GM21360 (cell line): Measurements from ENCODE around the gene TECTA.

Experiments used
- ATAC-seq: cut with Tn5 transposase; IDR thresholded peaks from one replicate; pipeline ENCODE4 v1.9.1; 2021; ENCODE audit warnings: mild to moderate bottlenecking, moderate library complexity; ENCODE audit not compliant: unreplicated experiment

The TECTA gene

GRCh38 chr11:121123496-121124069 lies 22.5 kb downstream of the TECTA start:
- ATAC-seq = no peak

DNA sequence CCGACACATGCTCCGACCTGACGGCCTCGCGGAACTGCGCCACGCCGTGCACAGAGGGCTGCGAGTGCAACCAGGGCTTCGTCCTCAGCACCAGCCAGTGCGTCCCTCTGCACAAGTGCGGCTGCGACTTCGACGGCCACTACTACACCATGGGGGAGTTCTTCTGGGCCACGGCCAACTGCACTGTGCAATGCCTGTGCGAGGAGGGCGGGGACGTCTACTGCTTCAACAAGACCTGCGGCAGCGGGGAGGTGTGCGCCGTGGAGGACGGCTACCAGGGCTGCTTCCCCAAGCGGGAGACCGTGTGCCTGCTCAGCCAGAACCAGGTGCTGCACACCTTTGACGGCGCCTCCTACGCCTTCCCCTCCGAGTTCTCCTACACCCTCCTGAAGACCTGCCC lies 26.8 kb downstream of the TECTA start:
- no peak for ATAC-seq

- ATAC-seq = no peak
Measured at GRCh38 chr11:121129362-121130340, 28.6 kb downstream of the TECTA start.

DNA sequence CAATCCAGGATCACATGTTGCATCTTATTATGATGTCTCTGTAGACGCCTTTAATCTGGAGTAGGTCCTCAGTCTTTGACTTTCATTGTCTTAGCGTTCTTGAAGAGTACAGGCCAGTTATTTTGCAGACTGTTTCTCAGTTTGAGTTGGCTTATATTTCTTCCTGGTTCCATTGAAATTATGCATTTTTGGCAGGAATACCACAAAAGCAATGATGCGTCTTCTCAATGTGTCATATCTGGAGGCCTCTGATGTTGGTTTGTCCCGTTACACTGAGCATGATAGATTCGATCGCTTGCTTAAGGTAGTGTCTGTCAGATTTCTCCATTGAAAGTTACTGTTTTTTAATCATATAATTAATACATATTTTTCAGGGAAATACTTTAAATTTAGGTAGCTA lies 30.6 kb downstream of the TECTA start:
- no peak for ATAC-seq

DNA sequence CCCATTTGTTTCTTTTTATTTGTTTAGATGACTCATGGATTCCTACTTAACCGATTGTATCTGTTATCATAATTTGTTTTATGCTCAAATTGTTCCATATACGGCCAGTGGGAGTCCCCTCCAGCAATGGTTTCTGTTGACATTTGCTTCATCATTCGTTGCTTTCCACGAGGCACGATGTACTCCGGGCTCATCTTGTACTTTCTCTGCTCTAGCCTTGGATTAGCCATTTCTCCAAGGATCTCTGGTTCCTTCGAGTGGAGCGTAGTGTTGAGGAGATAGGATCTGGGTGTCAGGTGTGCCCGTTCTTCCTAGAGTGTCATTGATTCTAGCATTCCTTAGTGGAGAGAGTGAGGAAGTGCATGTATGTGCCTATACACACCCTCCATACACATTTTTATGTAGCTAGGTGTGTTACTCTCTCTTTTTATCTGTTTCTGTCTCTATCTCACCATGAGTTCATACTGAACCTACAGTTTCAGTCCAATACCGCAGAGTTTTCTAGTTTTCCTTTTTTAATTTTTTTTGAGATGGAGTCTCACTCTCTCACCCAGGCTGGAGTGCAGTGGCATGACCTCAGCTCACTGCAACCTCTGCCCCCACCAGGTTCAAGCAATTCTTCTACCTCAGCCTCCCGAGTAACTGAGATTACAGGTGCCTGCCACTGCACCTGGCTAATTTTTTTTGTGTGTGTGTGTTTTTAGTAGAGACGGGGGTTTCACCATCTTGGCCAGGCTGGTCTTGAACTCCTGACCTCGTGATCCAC lies 31.4 kb downstream of the TECTA start:
- no peak for ATAC-seq

GRCh38 chr11:121134741-121135312 lies 33.8 kb downstream of the TECTA start:
- no peak for ATAC-seq

DNA sequence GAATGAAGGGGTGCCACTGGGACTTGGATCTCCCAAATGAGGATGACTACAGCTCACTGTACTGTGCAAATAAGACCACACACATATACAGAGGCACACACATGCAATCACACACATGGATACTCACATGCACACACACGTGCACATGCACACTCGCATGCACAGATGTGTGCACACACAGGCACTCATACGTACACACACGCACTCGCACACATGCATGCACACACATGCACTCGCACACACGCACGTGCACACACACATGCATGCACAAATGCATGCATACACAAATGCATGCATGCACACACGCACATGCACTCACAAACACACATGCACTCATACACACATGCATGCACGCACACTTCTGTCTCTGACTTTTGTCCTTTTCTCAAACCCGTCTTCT lies 36.0 kb downstream of the TECTA start:
- ATAC-seq = no peak

GRCh38 chr11:121138259-121138658 lies 37.2 kb downstream of the TECTA start:
- no peak for ATAC-seq

GRCh38 chr11:121140369-121140768 lies 39.3 kb downstream of the TECTA start:
- ATAC-seq = no peak

- ATAC-seq = no peak
Measured at GRCh38 chr11:121141066-121141465, 40.0 kb downstream of the TECTA start.

DNA sequence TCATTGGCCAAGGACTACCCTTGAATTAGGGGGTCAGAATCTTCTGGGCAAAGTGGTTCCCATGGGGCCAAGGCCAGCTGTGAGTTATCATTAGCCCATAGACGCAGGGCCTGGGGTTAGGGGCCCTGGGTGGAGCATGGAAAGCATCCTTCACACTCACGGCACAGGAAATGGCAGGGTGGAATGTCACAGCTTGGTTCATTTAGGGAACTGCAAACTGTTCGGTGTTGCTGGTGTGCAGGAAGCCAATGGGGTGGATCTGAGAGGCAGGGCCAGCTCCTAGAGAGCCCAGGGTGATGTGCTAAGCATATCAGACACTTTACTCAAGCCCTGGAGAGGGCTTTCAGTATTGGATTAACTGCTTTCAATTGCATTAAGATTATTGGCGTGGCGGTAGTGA lies 42.9 kb downstream of the TECTA start:
- no peak for ATAC-seq

- ATAC-seq = no peak
Measured at GRCh38 chr11:121144723-121145122, 43.7 kb downstream of the TECTA start.

- no peak for ATAC-seq
Measured at GRCh38 chr11:121145826-121146225, 44.8 kb downstream of the TECTA start.

- ATAC-seq = no peak
Measured at GRCh38 chr11:121149116-121149515, 48.1 kb downstream of the TECTA start.

GRCh38 chr11:121151207-121151688 lies 50.2 kb downstream of the TECTA start:
- ATAC-seq = no peak

DNA sequence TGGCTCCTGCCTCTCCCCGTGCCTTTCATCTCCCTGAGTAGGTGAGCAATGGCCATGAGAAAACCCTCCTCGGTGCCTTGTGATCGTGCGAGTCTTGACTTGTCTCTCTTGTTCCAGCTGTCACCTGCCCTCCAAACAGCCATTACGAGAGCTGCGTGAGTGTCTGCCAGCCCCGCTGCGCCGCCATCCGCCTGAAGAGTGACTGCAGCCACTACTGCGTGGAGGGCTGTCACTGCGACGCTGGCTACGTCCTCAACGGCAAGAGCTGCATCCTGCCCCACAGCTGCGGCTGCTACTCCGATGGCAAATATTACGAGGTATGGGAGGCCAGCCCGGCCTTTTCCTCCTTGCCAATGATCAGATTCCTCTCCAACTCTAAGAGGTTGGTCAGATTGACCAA lies 51.7 kb downstream of the TECTA start:
- no peak for ATAC-seq

DNA sequence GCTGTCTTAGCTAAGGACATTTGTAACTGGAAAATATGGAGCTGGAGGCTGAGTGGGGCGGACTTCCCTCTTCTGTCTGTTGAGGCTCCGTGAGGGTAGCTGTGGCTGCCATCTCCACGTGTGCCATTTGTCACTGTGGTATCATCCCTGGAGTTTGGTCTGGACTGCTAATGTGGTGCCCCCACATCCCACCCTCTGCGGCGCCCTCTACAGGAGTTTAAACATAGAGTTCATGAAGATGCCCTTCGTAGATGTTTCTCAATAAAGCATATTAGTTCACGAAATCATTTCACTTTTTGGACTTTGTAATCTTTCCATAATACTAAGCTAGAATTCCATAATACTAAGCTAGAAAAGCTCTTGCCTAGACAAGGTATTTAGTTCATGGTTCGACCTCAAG lies 52.4 kb downstream of the TECTA start:
- ATAC-seq = no peak

- ATAC-seq = no peak
Measured at GRCh38 chr11:121154486-121155314, 53.7 kb downstream of the TECTA start.

DNA sequence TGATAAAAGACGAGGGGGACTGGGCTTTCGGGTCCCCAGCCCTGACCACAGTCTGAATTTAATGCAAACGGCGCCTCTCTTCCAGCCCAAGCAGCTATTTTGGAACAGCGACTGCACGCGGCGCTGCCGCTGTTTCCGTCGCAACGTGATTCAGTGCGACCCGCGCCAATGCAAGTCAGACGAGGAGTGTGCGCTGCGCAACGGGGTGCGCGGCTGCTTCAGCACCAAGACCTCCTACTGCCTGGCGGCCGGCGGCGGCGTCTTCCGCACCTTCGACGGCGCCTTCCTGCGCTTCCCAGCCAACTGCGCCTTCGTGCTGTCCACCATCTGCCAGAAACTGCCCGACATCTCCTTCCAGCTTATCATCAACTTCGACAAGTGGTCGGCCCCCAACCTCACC lies 56.7 kb downstream of the TECTA start:
- ATAC-seq = no peak

- no peak for ATAC-seq
Measured at GRCh38 chr11:121159741-121160140, 58.7 kb downstream of the TECTA start.
